HepG2 (cell line): Measurements from ENCODE around the gene VDAC1. TPM values are rescaled to one million over a fixed set of nuclear protein-coding genes. Genes with fewer than 3 reads are reported as not detected.
A peak's percentile ranks its signal among the peaks of the same experiment; 100 is the strongest.

Source experiments
- CTCF ChIP-seq: sonication (generic); formaldehyde crosslinking; IDR thresholded peaks from 2 replicates; pipeline ENCODE4 v1.5.0; 2020; ENCODE audit warnings: mild to moderate bottlenecking, missing genetic modification reagents, moderate library complexity
- FOXA3 ChIP-seq: IDR thresholded peaks from 2 replicates; pipeline ENCODE4 v1.6.1; 2016; ENCODE audit warnings: missing genetic modification reagents, missing compliant biosample characterization
- FOXO1 ChIP-seq: sonication (generic); formaldehyde crosslinking; IDR thresholded peaks from 2 replicates; pipeline ENCODE4 v1.4.0; 2020; ENCODE audit warnings: missing genetic modification reagents
- JUNB ChIP-seq: sonication (generic); formaldehyde crosslinking; IDR thresholded peaks from 2 replicates; pipeline ENCODE4 v1.8.0; 2022; ENCODE audit warnings: missing genetic modification reagents, mild to moderate bottlenecking, borderline replicate concordance
- KMT2B ChIP-seq: IDR thresholded peaks from 2 replicates; pipeline ENCODE4 v1.6.1; 2016; ENCODE audit warnings: missing genetic modification reagents, missing compliant biosample characterization
- SUZ12 ChIP-seq: fragments of 150-350 bp; IDR thresholded peaks from 2 replicates; pipeline ENCODE4 v1.6.1; 2014; ENCODE audit warnings: low read depth, low read length
- THAP11 ChIP-seq: IDR thresholded peaks from 2 replicates; pipeline ENCODE4 v1.6.1; 2016; ENCODE audit warnings: missing biosample characterization, missing genetic modification reagents
- ZFP36L1 ChIP-seq: sonication (generic); formaldehyde crosslinking; IDR thresholded peaks from 2 replicates; pipeline ENCODE4 v1.8.0; 2022; ENCODE audit warnings: mild to moderate bottlenecking, missing genetic modification reagents, moderate library complexity
- ZFP36L2 ChIP-seq: sonication (generic); formaldehyde crosslinking; IDR thresholded peaks from 2 replicates; pipeline ENCODE4 v1.4.0; 2020; ENCODE audit warnings: missing genetic modification reagents
- ZFY ChIP-seq: sonication (generic); formaldehyde crosslinking; IDR thresholded peaks from 2 replicates; pipeline ENCODE4 v1.4.0; 2020; ENCODE audit warnings: missing genetic modification reagents
- ZNF101 ChIP-seq: sonication (generic); formaldehyde crosslinking; IDR thresholded peaks from 2 replicates; pipeline ENCODE4 v1.4.0; 2020; ENCODE audit warnings: mild to moderate bottlenecking, low read depth, missing genetic modification reagents, borderline replicate concordance
- ZNF543 ChIP-seq: sonication (generic); formaldehyde crosslinking; IDR thresholded peaks from 2 replicates; pipeline ENCODE4 v1.4.0; 2020; ENCODE audit warnings: mild to moderate bottlenecking, missing genetic modification reagents
- ZNF589 ChIP-seq: sonication (generic); formaldehyde crosslinking; conservative IDR thresholded peaks from 2 replicates; pipeline ENCODE4 v1.8.0; 2022; ENCODE audit warnings: mild to moderate bottlenecking, moderate library complexity, missing genetic modification reagents
- ZNF770 ChIP-seq: sonication (generic); formaldehyde crosslinking; IDR thresholded peaks from 2 replicates; pipeline ENCODE4 v1.5.0; 2020; ENCODE audit warnings: mild to moderate bottlenecking, missing genetic modification reagents
- polyA plus RNA-seq, 8 experiments: library from polyadenylated mRNA; depleted of rRNA in 3 of 8; stranded (reverse) in 7 of 8; unstranded in 1 of 8; fragments of >200 nt; fragmentation: Illumina TruSeq in 4 of 8; extraction: Trizol in 4 of 8; gene quantifications; 2 replicates each; pipeline versions ENCODE4 v1.2.1 to v1.2.3, GENCODE V29; 2011 to 2016; ENCODE audit warnings: low read depth in 4 of 8, missing spikeins in 1 of 8, mixed read lengths in 1 of 8; ENCODE audit not compliant: insufficient read depth in 1 of 8
- total RNA-seq, 5 experiments: library from RNA; depleted of rRNA; stranded (reverse); fragments of >200 nt; fragmentation: Illumina TruSeq; extraction: Trizol; gene quantifications; 2 replicates each; pipeline ENCODE4 v1.2.3, GENCODE V29; 2016; ENCODE audit warnings: low read depth in 1 of 5
- TF ChIP-seq, protein P1 (sequence below): sonication (generic); formaldehyde crosslinking; IDR thresholded peaks from 2 replicates; pipeline ENCODE4 v1.4.0; 2020; ENCODE audit warnings: mild to moderate bottlenecking, missing genetic modification reagents, borderline replicate concordance
- TF ChIP-seq, protein P2 (sequence below): sonication (generic); formaldehyde crosslinking; IDR thresholded peaks from 2 replicates; pipeline ENCODE4 v1.4.0; 2020; ENCODE audit warnings: mild to moderate bottlenecking, missing genetic modification reagents
- TF ChIP-seq, protein P3 (sequence below): sonication (generic); formaldehyde crosslinking; IDR thresholded peaks from 2 replicates; pipeline ENCODE4 v1.8.0; 2022; ENCODE audit warnings: missing genetic modification reagents, mild to moderate bottlenecking, inconsistent platforms, borderline replicate concordance

Gene VDAC1
- total and polyA plus RNA-seq, 2 of the 13 experiments (the other 11 are each of a cell fraction or from before 2014, with no cell fraction given): 112 to 380 TPM

GRCh38 chr5:134018154-134018985 lies 13.6 kb upstream of the VDAC1 start (continued):
- TF ChIP-seq, protein P1, sequence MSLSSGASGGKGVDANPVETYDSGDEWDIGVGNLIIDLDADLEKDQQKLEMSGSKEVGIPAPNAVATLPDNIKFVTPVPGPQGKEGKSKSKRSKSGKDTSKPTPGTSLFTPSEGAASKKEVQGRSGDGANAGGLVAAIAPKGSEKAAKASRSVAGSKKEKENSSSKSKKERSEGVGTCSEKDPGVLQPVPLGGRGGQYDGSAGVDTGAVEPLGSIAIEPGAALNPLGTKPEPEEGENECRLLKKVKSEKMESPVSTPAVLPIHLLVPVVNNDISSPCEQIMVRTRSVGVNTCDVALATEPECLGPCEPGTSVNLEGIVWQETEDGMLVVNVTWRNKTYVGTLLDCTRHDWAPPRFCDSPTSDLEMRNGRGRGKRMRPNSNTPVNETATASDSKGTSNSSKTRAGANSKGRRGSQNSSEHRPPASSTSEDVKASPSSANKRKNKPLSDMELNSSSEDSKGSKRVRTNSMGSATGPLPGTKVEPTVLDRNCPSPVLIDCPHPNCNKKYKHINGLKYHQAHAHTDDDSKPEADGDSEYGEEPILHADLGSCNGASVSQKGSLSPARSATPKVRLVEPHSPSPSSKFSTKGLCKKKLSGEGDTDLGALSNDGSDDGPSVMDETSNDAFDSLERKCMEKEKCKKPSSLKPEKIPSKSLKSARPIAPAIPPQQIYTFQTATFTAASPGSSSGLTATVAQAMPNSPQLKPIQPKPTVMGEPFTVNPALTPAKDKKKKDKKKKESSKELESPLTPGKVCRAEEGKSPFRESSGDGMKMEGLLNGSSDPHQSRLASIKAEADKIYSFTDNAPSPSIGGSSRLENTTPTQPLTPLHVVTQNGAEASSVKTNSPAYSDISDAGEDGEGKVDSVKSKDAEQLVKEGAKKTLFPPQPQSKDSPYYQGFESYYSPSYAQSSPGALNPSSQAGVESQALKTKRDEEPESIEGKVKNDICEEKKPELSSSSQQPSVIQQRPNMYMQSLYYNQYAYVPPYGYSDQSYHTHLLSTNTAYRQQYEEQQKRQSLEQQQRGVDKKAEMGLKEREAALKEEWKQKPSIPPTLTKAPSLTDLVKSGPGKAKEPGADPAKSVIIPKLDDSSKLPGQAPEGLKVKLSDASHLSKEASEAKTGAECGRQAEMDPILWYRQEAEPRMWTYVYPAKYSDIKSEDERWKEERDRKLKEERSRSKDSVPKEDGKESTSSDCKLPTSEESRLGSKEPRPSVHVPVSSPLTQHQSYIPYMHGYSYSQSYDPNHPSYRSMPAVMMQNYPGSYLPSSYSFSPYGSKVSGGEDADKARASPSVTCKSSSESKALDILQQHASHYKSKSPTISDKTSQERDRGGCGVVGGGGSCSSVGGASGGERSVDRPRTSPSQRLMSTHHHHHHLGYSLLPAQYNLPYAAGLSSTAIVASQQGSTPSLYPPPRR (CRISPR knock-in tag): no peak
- peak; percentile 50 for TF ChIP-seq FOXA3
- TF ChIP-seq ZFP36L1 (CRISPR knock-in tag): no peak
- peak; percentile 60; the same call in 1 of the 2 replicates for TF ChIP-seq THAP11 (CRISPR knock-in tag)
- TF ChIP-seq ZNF101 (CRISPR knock-in tag): no peak
- TF ChIP-seq, protein P2, sequence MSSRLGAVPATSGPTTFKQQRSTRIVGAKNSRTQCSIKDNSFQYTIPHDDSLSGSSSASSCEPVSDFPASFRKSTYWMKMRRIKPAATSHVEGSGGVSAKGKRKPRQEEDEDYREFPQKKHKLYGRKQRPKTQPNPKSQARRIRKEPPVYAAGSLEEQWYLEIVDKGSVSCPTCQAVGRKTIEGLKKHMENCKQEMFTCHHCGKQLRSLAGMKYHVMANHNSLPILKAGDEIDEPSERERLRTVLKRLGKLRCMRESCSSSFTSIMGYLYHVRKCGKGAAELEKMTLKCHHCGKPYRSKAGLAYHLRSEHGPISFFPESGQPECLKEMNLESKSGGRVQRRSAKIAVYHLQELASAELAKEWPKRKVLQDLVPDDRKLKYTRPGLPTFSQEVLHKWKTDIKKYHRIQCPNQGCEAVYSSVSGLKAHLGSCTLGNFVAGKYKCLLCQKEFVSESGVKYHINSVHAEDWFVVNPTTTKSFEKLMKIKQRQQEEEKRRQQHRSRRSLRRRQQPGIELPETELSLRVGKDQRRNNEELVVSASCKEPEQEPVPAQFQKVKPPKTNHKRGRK: no peak
- TF ChIP-seq CTCF: 0 out of 2 replicates have a peak, but pooled peaks have one; percentile 22
- no peak for TF ChIP-seq ZNF543 (CRISPR knock-in tag)
- TF ChIP-seq JUNB (CRISPR knock-in tag): no peak
- TF ChIP-seq, protein P3, sequence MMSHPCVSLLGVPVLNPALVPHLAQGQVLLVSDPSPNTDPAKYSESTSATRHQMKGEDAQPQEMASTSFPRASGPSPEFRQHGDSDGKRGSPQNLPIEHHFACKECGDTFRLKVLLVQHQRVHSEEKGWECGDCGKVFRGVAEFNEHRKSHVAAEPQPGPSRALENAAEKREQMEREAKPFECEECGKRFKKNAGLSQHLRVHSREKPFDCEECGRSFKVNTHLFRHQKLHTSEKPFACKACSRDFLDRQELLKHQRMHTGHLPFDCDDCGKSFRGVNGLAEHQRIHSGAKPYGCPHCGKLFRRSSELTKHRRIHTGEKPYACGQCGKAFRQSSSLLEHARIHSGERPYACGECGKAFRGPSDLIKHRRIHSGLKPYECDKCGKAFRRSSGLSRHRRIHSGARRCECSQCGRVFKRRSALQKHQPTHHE (CRISPR knock-in tag): no peak
- TF ChIP-seq ZNF589 (CRISPR knock-in tag): no peak
- no peak for TF ChIP-seq KMT2B (CRISPR knock-in tag)
- TF ChIP-seq SUZ12: no peak
- TF ChIP-seq ZFY (CRISPR knock-in tag): peak; percentile 47; the same call in 1 of the 2 replicates
- TF ChIP-seq ZNF770 (CRISPR knock-in tag): peak; percentile 45; the same call in 1 of the 2 replicates
- no peak for TF ChIP-seq ZFP36L2 (CRISPR knock-in tag)
- TF ChIP-seq FOXO1 (CRISPR knock-in tag): peak; percentile 68; the same call in 1 of the 2 replicates
